Fibroblast of peridontal ligament (primary cell): ENCODE data around the gene LCLAT1.

Experiments
- DNase-seq: peaks from one replicate; pipeline ENCODE4 v3.0.0-alpha.2; 2010; ENCODE audit errors: extremely low read depth

LCLAT1 gene

GRCh38 chr2:30514848-30515435, 67.9 kb downstream of the LCLAT1 start:
- DNase-seq: no peak

DNA sequence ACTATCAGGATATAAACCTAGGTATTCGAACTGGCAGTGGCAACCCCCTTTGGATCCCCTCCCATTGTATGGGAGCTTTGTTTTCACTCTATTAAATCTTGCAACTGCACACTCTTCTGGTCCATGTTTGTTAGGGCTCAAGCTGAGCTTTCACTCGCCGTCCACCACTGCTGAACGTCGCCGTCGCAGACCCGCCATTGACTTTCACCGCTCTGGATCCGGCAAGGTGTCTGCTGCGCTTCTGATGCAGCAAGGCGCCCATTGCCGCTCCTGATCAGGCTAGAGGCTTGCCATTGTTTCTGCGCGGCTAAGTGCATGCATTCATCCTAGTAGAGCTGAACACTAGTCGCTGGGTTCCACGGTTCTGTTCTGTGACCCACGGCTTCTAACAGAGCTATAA, 69.1 kb downstream of the LCLAT1 start:
- no peak for DNase-seq

DNA sequence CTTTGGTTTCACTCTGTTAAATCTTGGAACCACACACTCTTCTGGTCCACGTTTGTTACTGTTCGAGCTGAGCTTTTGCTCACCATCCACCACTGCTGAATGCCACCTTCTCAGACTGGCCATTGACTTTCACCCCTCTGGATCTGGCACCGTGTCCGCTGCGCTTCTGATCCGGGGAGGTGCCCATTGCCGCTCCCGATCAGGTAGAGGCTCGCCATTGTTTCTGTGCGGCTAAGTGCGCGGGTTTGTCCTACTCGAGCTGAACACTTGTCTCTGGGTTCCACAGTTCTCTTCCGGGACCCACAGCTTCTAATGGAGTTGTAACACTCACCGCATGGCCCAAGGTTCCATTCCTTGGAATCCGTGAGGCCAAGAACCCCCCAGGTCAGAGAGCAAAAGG, 72.8 kb downstream of the LCLAT1 start:
- no peak for DNase-seq

DNA sequence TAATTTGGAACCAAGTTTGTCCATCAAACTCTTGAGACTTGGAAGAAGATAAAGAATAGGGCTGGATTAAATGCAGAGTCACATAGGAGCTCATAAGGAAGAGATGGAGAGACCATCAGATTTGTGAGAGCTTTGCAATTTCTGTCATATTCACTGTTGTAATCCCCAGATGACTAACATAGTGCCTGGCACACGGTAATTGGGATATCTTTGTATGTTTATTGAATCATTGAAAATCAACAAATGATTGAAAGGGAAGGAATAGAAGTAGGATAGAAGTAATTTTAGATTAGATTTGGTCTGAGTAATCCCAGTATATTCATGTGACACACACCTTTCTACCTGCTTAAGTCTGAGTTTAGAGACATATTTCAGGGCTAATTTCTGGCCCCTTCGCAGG, 75.4 kb downstream of the LCLAT1 start:
- DNase-seq: no peak

DNA sequence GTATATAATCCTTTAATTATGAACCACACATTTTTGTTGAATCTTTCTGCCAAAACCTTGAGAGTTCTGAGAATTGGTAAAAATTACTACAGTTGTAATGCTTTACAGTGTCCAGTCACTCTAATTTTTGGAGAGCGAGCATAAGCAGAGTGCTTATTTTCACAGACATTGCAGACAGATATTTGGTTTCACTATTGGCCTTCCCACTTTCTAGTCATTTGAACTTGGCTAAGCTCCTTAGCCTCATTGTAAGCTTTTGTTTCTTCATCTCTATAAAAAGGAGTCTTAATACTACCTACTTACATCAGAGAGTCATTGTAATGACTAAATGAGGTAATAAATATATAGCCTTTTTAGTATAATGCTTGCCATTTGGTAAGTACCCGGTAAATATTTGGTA, 80.4 kb downstream of the LCLAT1 start:
- DNase-seq: peak; percentile 70

- DNase-seq: peak; percentile 19
These were observed 80.8 kb downstream of the LCLAT1 start for GRCh38 chr2:30527859-30528258.

- no peak for DNase-seq
These were observed 83.3 kb downstream of the LCLAT1 start for GRCh38 chr2:30530346-30530745.

DNA sequence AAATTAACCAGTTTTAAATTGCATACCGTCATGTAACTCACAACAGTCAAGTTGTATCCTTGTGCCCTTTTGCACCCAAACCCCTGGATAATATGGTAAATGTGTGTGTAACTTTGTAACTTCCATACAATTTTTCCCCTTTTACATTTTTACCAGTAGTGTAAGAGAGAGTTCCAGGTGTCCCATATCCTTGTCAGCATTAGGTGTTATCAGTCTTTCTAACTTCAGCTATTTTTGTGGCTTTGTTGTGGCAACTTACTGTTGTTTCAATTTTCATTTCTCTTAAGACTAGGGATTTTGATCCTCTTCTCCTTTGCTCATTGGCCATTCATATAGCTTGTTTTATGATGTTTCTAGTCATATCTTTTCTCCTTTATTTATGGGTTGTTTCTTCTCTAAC, 94.6 kb downstream of the LCLAT1 start:
- DNase-seq: no peak

GRCh38 chr2:30545875-30546274, 98.8 kb downstream of the LCLAT1 start:
- DNase-seq: no peak

- no peak for DNase-seq
These were observed 101.3 kb downstream of the LCLAT1 start for GRCh38 chr2:30548386-30548785.

- DNase-seq: no peak
These were observed 102.0 kb downstream of the LCLAT1 start for GRCh38 chr2:30549096-30549495.

GRCh38 chr2:30559544-30560275, 112.7 kb downstream of the LCLAT1 start:
- no peak for DNase-seq

GRCh38 chr2:30561349-30561748, 114.3 kb downstream of the LCLAT1 start:
- no peak for DNase-seq

GRCh38 chr2:30565851-30566358, 118.9 kb downstream of the LCLAT1 start:
- peak; percentile 61 for DNase-seq

- DNase-seq: no peak
These were observed 119.6 kb downstream of the LCLAT1 start for GRCh38 chr2:30566631-30567030.

DNA sequence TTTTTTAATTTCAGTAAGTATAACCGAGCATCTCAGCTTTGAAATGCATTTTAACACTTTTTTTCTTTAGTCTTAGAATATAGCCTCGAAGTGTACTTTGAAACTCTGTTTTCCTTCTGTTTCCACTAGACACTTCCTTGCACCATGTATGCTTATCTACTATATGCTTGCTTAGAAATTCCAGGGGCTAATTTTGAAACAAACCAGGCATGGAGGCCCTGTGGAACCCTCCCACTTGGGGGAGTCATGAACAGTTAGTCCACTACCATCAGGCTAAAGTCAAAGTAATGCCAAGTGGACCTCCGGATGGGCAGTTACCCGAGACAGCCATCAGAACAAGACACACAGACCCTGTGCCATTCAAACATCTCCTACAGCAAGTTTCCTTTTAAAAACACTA, 120.3 kb downstream of the LCLAT1 start:
- no peak for DNase-seq

GRCh38 chr2:30569946-30570345, 122.9 kb downstream of the LCLAT1 start:
- no peak for DNase-seq

GRCh38 chr2:30577151-30577550, 130.1 kb downstream of the LCLAT1 start:
- DNase-seq: no peak

GRCh38 chr2:30580391-30580790, 133.3 kb downstream of the LCLAT1 start:
- DNase-seq: no peak

- no peak for DNase-seq
These were observed 135.5 kb downstream of the LCLAT1 start for GRCh38 chr2:30582521-30582920.

GRCh38 chr2:30583204-30583749, 136.2 kb downstream of the LCLAT1 start:
- DNase-seq: no peak

DNA sequence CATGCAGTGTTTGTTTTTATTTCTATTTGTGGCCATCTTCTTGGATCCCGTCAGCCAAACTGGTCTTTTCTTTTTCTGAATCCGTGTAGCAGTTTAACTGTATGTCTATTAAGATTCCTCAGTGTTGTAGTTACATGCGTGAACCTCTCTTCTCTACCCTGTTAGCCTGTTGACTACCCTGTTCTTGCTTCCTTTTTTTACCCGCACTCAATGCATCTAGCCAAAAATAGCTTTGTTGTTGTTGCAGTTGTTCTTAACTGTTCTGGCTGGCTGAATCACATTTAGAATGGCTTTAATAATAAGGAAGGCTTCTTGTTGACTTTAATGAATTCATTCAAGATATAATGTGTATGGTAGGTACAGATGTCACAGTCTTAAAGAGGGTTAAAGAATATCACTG, 137.1 kb downstream of the LCLAT1 start:
- DNase-seq: no peak

GRCh38 chr2:30588994-30589393, 141.9 kb downstream of the LCLAT1 start:
- DNase-seq: no peak
